Embryonic facial prominence (tissue), 1 donor: Measurements from ENCODE around the gene ZNF503.
A peak's percentile ranks its signal among the peaks of the same experiment; 100 is the strongest.

Experiments used
- DNase-seq: peaks from one replicate; pipeline ENCODE4 v3.0.0-alpha.2; 2016; ENCODE audit errors: extremely low spot score

ZNF503 gene, protein sequence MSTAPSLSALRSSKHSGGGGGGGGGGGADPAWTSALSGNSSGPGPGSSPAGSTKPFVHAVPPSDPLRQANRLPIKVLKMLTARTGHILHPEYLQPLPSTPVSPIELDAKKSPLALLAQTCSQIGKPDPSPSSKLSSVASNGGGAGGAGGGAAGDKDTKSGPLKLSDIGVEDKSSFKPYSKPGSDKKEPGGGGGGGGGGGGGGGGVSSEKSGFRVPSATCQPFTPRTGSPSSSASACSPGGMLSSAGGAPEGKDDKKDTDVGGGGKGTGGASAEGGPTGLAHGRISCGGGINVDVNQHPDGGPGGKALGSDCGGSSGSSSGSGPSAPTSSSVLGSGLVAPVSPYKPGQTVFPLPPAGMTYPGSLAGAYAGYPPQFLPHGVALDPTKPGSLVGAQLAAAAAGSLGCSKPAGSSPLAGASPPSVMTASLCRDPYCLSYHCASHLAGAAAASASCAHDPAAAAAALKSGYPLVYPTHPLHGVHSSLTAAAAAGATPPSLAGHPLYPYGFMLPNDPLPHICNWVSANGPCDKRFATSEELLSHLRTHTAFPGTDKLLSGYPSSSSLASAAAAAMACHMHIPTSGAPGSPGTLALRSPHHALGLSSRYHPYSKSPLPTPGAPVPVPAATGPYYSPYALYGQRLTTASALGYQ

DNA sequence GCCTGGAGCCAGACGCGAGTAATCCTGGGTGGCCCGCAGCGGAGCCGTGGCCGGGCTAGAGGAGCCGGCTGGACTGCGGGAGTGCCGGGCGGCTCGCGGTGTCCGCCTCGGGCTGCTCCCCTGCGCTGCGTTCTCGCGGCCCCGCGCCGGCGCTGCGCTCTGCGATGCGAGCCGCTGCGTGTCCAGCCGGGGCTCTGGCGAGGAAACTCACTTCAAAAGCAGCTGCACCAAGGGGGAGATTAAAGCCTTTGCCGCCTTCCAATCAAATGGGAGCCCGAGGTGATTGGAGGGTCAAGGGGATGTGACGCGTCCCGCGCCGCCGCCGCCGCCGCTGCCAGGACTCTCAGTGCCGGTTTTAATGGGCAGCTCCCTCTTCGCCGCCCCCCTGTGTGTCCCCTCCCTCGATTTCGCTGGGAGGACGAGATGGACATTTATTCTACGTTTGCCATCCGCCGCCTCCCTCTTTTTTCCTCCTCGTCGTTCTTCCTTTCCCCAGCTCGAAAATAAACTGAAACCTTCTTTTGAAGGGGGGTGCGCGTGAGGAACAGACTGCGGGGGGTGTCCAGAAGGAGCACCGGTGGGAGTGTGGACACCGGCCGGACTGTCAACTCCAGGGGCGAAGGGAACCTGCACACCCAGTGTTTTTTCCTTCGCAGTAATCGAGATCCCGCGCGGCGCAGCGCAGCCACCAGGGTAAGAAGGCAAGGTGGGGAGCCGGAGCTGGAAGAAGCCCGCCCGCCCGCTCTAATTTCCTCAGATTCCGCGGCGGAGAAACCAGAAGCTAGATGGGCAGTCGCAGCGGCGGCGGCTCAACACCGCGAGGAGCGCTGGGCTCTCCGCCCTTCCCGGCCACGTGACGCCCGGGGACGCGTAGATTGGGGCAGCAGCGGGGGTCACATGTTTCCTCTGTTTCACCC lies at the start of gene ZNF503:
Gene ZNF503 (minus strand): TSS at position 196 of the 917 bp plus-strand sequence. CDS start 345 bp downstream, outside the sequence.
- peak; percentile 95 for DNase-seq

DNA sequence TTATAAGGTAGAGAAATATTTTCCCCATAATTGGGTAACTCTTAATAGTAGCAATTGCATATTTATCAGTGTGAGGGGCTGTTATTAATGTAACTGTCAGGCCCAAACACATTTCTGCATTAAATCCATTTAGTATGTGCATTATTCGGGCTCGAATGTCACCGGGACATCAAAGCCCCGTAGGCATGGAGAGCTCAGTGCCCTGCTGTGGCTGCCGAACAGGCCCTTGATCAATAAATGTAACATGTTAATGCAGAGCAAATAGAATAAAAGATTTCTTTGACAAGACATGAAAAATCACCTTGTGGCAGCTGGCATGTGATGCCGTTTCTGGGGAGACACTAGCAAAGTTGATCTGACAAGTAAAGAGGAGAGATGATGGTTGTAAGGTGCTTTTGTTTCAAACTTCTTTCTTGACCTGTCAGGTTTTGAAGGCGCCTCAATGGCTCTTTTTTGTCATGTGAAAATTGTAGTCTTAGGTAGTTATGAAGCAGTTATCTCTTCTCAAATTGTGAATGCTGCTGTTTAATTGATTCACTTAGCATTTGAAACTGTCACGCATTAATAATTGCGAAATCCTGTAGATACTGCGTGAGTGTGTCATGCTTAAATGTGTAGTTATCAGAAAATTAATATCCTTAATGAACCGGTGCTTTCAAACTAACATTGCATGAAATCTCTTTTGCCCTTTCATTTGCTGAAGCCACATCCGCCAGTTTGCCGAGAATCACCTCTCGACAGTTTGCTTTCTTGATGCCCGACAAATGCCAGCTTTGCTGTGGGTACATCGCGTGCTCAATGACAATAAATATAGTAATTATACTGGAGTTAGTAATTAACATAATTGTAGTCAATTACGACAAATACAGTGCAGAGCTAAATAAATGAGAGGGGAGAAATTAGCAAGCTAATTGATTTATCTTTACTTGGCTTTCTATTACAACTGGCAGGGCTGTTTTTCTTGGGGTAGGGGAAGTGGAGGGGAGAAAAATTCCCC lies 49.4 kb upstream of the ZNF503 start:
- no peak for DNase-seq

DNA sequence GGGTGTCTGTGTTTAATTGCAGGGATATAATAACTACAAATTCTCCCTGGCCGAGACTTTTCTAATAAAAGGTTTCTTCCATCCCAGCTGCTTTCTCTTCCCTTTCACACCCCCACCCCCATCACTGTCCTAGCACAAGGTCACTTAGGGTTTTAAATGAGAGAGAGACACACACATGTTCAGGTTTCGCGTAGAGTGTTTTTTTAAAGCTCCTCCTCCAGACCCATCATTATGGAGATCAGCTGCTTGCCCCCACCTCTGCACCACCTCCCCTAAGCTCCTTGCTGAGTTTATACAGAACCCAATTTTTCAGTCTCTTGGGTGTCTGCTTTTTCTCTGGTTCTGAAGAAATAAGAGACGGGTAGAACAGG lies 48.5 kb upstream of the ZNF503 start:
- no peak for DNase-seq

DNA sequence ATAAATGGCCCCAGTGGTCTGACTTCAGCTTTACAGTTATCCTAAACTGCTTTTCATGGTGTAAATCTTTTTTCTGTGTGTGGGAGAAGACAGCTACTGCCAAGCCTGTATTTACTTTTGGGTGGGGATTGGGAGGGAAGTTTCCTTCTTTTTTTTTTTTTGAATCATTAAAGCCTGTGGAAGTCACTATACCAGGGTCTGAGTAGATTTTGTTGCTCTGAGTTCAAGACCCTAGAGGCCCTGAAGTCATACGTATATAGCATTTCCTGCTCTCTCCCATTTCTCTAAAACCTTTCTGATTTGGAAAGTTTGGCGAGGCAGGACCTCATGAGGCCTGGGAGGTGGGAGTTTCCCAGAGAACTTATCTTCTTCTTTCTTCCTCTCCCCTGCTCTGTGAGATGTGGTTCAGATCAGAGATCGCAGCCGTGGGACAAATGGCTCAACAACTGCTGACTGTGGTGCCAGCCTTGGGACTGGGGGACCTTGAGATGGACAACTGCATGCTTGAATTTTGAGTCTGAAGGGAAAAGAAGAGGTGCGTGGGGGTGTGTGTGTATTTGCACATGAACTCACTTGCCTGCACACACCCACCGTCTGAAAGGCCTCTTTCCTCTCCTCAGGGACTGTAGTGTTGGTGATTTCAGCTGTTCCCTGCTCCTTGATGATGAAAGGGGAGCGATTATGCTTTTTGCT lies 48.0 kb upstream of the ZNF503 start:
- DNase-seq = no peak

DNA sequence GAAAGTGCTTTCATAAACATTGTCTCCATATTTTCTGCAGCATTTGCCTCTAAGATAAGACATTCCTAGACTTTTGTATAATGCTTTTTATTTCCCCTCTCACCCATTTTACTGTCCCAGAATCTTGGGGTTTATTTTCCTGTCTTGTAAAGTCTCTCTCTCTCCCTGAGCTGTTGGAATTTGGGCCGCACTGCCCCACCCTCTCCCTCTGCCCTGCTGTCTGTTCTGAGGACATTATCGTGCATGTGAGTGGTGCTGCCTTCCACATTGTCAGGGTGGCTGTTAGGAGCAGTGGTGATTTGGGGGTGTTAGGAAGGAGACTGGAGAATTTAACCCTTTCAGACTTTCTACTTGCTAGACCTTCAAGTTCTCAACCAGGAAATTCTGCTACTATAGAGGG lies 46.6 kb upstream of the ZNF503 start:
- DNase-seq = no peak

DNA sequence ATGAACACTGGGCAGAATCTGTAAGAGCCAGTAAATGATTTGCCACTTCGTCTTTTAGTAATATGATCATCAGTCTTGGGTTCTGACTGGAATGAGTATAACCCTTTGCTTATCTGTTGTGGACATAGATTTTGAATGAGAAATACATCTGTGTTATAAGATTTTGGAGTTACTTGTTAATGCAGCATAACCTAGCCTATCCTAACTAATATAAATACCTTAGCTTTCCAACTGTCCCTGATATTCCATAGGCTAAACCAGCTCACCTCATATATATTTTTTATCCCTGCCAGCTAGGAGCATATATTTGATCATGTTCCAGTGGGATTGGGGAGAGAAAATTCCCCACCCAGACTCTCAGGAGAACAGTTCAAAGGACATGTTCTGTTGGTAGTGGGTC lies 44.9 kb upstream of the ZNF503 start:
- DNase-seq = no peak

DNA sequence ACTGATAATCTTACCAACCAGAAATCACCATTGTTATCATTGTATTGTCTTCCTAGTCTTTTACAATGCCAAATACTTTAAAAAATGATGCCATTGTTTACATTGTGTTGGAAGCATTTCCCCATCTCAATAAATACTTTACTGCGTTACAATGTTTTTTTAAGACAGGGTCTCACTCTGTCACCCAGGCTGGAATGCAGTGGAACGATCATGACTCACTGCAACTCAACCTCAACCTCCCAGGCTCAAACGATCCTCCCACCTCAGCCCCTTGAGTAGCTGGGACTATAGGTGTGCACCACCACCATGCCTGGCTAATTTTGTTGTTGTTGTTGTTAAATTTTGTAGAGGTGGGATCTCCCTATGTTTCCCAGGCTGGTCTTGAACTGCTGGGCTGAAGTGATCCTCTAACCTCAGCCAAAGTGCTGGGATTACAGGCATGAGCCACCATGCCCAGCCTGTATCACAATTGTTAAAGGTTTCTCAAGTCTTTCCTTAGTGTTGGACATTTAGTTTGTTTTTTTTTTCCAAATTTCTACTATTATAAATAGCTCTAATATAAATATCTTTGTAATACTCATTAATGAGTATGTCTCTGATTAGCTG lies 43.3 kb upstream of the ZNF503 start:
- no peak for DNase-seq

DNA sequence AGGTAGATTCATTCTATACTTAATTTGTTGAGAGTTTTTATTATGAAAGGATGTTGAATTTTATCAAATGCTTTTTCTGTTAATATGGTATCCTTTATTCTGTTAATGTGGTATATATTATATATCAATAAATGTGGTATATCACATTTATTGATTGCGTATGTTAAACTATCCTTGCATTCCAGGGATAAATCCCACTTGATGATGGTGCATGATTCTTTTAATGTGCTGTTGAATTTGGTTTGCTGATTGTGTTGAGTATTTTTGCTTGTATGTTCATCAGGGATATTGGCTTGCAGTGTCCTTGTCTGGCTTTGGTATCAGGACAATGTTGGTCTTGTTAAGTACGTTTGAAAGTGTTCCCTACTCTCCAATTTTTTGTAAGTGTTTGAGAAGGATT lies 41.8 kb upstream of the ZNF503 start:
- DNase-seq = no peak

DNA sequence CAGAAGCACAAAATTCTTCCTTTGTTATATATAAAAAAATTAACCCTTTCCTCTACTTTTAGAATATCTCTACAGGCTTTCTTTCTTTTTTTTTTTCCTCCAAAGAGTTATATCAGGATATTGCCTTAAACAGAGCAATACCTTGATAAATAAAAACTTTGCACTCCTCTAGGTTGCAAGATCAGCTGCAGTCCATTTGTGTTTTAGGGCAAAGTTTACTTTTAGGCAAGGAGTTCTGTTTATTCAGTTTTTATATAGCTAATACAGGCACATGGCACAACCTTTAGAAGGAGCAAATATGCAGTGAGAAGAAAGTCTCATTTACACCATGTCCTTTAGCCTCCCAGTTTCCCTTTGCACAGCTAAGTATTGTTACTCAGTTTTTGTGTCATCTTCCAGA lies 40.1 kb upstream of the ZNF503 start:
- DNase-seq = no peak

DNA sequence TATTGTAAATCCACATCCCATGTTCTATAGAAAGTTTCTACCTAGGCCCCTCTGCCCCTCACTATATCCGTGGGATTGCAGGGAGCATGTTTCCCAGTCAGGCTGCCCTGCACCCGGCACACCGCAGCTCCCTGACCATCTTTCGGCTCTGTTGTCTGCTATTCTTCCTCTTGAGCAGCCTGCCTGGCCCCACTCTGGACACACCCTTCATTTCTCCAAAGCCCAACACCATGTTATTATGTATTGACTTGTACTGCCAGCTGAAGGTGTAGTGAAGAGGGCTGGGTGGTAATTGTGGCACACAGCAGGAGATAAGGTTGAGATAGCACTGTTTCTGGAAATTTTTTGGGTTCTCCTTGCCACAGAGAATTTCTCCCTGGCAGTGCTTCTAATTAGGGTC lies 39.6 kb upstream of the ZNF503 start:
- no peak for DNase-seq

DNA sequence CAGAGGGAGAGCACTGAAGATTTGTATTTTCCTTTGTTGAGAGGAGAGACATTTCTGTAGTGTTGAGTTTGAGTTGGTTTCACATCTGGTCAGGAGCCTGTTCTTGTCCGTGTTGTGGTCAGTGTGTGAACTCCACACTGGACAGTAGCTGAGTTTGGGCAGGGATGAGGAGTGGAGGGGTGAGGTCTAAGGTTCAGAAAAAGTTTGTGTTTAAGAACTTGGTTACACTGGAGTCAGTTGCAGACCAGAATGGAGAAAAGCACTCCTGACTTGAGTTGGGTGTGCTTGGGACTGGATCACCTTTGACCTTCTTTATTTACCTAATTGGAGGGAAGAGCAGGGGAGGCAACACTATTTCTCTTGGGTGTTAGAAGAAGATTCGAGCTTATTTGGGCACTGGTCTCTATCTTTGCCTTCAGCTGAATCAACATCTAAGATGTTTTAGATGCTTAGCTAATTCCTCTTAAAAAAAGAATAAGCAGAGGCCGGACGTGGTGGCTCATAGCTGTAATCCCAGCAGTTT lies 38.8 kb upstream of the ZNF503 start:
- DNase-seq = no peak

DNA sequence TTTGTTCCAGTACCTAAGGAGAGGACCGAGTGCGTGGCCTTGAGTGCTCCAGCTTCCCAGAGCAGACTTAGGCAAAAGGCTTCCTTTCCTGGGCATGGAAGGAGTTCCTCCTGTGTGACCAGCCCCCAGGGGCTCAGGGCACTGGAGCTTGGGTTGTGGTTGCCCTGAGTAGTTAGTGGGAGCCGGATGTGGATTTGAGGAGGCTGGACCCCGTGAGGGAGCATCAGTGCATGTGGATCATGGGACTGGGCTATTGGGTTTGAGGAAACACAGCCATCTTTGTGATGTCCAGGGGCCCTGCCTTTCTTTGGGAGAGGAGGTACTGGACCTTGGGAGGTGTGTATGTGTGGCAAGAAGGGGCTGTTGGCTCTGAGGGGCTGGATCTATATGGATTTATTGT lies 38.2 kb upstream of the ZNF503 start:
- no peak for DNase-seq

DNA sequence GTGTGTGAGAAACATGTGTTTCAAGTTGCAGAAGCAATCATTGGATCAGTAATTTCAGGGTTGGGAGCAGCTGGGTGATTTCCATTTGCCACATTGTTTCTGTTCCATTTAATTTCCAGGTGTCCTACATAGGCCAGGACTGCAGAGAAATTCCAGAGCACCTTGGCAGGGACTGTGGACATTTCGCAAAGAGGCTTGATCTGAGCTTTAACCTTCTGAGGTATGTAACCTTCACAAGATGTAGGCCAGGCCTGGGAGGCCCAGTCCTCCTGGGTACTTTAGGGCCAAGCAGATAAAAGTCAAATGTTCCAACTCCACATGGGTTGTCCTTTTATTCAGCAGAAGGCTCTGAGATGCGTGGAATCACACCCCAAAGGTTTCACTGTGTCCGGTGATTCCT lies 36.7 kb upstream of the ZNF503 start:
- no peak for DNase-seq

DNA sequence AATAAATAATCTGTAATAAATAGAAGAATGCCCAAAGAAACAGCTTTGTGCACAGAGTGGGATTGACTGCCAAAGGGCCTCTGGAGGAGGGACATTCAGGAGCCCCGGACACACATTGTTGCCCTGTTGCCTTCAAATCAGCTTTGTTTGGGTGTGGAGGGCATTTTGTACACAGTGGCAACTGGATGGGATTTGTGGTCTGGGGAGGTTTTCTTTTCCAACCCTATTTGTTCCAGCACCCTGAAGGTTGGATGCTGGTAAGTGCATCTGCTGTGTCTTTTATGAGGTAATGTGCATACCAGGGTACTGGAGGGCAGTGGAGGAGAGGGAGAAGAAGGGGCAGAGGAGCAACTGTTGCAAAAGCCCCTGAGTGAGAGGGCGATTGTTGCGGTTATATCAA lies 36.1 kb upstream of the ZNF503 start:
- no peak for DNase-seq

DNA sequence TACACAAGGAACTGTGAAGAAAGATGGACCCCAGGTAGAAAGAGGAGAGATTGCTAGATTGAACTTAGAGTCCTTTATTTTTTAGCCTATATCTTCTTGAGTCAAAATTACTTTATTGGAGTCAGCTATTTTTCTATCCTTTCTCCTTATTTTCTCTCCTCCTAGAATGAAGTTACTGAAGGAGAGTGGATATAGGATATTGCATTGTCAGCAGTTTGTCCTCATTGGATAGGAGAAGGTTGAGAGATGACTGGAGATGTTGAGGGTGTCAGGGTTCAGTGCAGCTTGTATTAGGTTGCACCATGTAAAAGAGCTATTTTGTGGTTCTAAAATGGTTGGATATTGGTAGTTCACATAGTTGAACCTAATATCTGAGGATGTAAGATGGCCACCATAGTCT lies 35.3 kb upstream of the ZNF503 start:
- no peak for DNase-seq

DNA sequence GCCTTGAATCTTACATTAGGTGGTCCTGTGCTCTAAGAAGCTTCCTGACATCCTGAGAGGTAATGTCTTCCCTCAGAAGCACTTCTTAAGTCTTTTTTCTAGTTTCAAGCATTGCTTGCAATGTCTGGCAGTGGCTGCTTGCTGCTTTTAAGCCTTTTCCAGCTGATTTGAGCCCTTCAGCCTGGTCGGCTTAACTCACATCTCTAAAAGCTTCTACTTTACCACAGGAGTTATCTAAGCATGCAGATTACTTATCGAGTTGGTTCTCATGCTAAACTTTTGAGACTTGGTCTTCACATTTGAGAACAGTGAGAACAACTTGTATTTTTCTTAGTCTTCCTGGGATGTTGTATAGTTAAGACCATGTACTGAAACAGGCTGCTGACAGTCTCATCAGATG lies 33.7 kb upstream of the ZNF503 start:
- DNase-seq = no peak

DNA sequence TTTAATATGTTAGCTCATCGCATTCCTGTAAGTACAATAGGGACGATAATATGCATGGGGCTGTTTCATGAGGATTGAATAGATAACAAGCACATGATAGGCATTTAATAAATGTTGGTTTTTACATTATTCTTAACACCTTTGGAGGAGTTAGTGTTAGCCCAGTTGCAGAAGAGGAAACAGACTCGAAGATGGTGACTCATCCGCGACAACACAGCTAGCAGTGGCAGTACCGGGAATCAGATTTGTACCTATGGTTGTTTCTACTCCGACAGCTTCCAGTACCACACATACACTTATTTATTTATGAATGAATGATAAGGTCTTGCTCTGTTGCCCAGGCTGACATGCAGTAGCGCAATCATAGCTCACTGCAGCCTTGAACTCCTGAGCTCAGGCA lies 32.7 kb upstream of the ZNF503 start:
- DNase-seq = no peak

DNA sequence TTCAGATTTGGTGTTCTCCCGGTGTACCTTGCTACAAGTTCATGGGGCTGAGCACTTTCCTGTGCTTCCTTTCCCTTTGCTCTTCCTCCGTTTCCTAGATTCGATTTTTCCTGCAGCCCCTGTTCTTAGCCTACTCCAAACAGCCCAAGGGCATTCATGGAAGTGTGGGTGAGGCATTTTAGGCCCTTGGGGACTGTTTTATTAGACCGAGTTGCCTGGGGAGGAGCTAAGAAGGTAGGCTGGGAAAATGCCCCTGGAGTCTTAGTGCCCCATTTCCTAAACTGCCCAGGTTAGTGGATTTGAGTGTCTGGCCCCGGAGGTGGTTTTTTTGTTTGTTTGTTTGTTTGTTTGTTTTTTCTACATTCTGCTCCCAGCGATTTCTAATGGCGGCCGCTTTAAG lies 31.7 kb upstream of the ZNF503 start:
- no peak for DNase-seq

DNA sequence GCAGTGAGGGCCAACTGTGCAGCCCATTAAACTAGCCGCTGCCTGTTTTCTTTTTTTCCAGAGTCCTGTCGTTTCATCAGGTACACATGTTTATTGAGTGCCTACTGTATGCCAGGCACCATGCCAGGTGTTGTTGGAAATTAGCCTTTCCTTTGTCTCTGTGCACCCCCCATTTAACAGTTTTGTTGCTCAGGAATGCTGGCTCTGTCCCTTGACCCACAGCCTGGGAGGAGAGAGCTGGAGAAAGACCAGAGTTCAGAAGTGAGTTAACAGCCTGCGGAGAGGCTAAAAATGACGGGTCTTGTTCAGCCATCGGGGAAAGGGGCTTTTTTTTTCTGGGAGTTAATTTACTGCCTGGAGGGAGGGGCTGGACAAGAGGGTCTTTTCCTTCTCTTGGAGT lies 31.2 kb upstream of the ZNF503 start:
- DNase-seq = no peak

DNA sequence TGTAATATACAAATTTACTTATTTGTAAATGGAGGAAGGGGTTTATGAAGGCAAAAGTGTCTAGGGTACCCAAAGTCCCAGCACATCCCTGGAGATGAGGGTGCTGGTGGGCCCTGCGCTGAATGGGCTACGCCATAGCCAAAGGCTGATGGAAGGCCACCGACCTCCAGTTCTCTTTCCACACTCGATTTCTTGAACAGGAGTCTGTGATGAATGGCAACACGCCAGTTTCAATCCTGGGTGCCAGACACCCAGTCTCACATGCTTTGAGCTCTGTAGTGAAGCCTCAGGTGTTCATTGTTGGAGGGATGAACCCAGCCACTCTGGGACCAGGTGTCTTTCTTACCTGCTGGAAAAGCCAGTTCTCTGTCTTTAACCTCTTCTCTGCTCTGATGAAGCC lies 30.6 kb upstream of the ZNF503 start:
- no peak for DNase-seq
